HepG2 (cell line): ENCODE results near the gene LUC7L. TPM values are rescaled to one million over a fixed set of nuclear protein-coding genes. Genes with fewer than 3 reads are reported as not detected.

Experiments
- ELF3 ChIP-seq: IDR thresholded peaks from 2 replicates; pipeline ENCODE4 v1.6.1; 2016; ENCODE audit warnings: missing genetic modification reagents, missing compliant biosample characterization
- GTF3A ChIP-seq: sonication (generic); formaldehyde crosslinking; conservative IDR thresholded peaks from 2 replicates; pipeline ENCODE4 v1.4.0; 2020; ENCODE audit warnings: mild to moderate bottlenecking, missing genetic modification reagents
- HMGA1 ChIP-seq: sonication (generic); formaldehyde crosslinking; conservative IDR thresholded peaks from 2 replicates; pipeline ENCODE4 v1.4.0; 2020; ENCODE audit warnings: missing genetic modification reagents
- KDM5A ChIP-seq: fragments of 200-600 bp; sonication (generic); IDR thresholded peaks from 2 replicates; pipeline ENCODE4 v1.7.0; 2018; ENCODE audit warnings: antibody characterized with exemption, mild to moderate bottlenecking, low read length, borderline replicate concordance
- MEF2D ChIP-seq: sonication (generic); formaldehyde crosslinking; IDR thresholded peaks from 2 replicates; pipeline ENCODE4 v1.5.1; 2020; ENCODE audit warnings: mild to moderate bottlenecking, missing genetic modification reagents
- MLLT10 ChIP-seq: sonication (generic); formaldehyde crosslinking; IDR thresholded peaks from 2 replicates; pipeline ENCODE4 v1.4.0; 2020; ENCODE audit warnings: missing genetic modification reagents
- MTF2 ChIP-seq: sonication (generic); formaldehyde crosslinking; IDR thresholded peaks from 2 replicates; pipeline ENCODE4 v1.5.0; 2020; ENCODE audit warnings: missing genetic modification reagents, borderline replicate concordance
- RARA ChIP-seq: IDR thresholded peaks from 2 replicates; pipeline ENCODE4 v1.6.1; 2016; ENCODE audit warnings: missing genetic modification reagents, missing compliant biosample characterization
- SOX5 ChIP-seq: IDR thresholded peaks from 2 replicates; pipeline ENCODE4 v1.6.1; 2016; ENCODE audit warnings: borderline replicate concordance
- SP1 ChIP-seq, 2 experiments: fragments of 450-650 bp in 1 of 2; sonication (generic) in 1 of 2; formaldehyde crosslinking in 1 of 2; IDR thresholded peaks; 2 replicates each; pipeline versions ENCODE4 v1.4.0 to v1.6.1; 2016 to 2020; ENCODE audit warnings: missing genetic modification reagents in 1 of 2
- SP5 ChIP-seq: IDR thresholded peaks from 2 replicates; pipeline ENCODE4 v1.6.1; 2016; ENCODE audit warnings: low read depth, borderline replicate concordance
- TCF7L2 ChIP-seq: IDR thresholded peaks from 2 replicates; pipeline ENCODE4 v1.6.1; 2011; ENCODE audit warnings: mild to moderate bottlenecking, low read depth, low read length, moderate library complexity
- THAP7 ChIP-seq: sonication (generic); formaldehyde crosslinking; IDR thresholded peaks from 2 replicates; pipeline ENCODE4 v1.8.1; 2023; ENCODE audit warnings: mild to moderate bottlenecking, missing genetic modification reagents
- TSC22D2 ChIP-seq: sonication (generic); formaldehyde crosslinking; IDR thresholded peaks from 2 replicates; pipeline ENCODE4 v1.5.1; 2020; ENCODE audit warnings: missing genetic modification reagents, mild to moderate bottlenecking, borderline replicate concordance
- ZBTB40 ChIP-seq, 2 experiments: fragments of 450-650 bp in 1 of 2; sonication (generic) in 1 of 2; formaldehyde crosslinking in 1 of 2; IDR thresholded peaks; 2 replicates each; pipeline versions ENCODE4 v1.6.1 to v1.8.0; 2016 to 2022; ENCODE audit warnings: antibody characterized with exemption in 1 of 2, mild to moderate bottlenecking in 1 of 2, missing genetic modification reagents in 1 of 2
- ZBTB8A ChIP-seq: sonication (generic); formaldehyde crosslinking; IDR thresholded peaks from 2 replicates; pipeline ENCODE4 v1.4.0; 2020; ENCODE audit warnings: mild to moderate bottlenecking, low read depth, missing genetic modification reagents, borderline replicate concordance
- ZNF672 ChIP-seq: sonication (generic); formaldehyde crosslinking; IDR thresholded peaks from 2 replicates; pipeline ENCODE4 v1.8.1; 2022; ENCODE audit warnings: missing genetic modification reagents
- ZNF678 ChIP-seq: sonication (generic); formaldehyde crosslinking; IDR thresholded peaks from 2 replicates; pipeline ENCODE4 v1.4.0; 2020; ENCODE audit warnings: mild to moderate bottlenecking, missing genetic modification reagents
- ZNF780A ChIP-seq: sonication (generic); formaldehyde crosslinking; IDR thresholded peaks from 2 replicates; pipeline ENCODE4 v1.8.0; 2022; ENCODE audit warnings: mild to moderate bottlenecking, missing genetic modification reagents, moderate library complexity
- ZNF781 ChIP-seq: sonication (generic); formaldehyde crosslinking; IDR thresholded peaks from 2 replicates; pipeline ENCODE4 v1.5.1; 2020; ENCODE audit warnings: borderline replicate concordance, mild to moderate bottlenecking, missing genetic modification reagents; ENCODE audit errors: not compliant biosample characterization
- polyA plus RNA-seq, 8 experiments: library from polyadenylated mRNA; depleted of rRNA in 3 of 8; stranded (reverse) in 7 of 8; unstranded in 1 of 8; fragments of >200 nt; fragmentation: Illumina TruSeq in 4 of 8; extraction: Trizol in 4 of 8; gene quantifications; 2 replicates each; pipeline versions ENCODE4 v1.2.1 to v1.2.3, GENCODE V29; 2011 to 2016; ENCODE audit warnings: low read depth in 4 of 8, missing spikeins in 1 of 8, mixed read lengths in 1 of 8; ENCODE audit not compliant: insufficient read depth in 1 of 8
- total RNA-seq, 5 experiments: library from RNA; depleted of rRNA; stranded (reverse); fragments of >200 nt; fragmentation: Illumina TruSeq; extraction: Trizol; gene quantifications; 2 replicates each; pipeline ENCODE4 v1.2.3, GENCODE V29; 2016; ENCODE audit warnings: low read depth in 1 of 5

Gene LUC7L
- total and polyA plus RNA-seq, 2 of the 13 experiments (the other 11 are each of a cell fraction or from before 2014, with no cell fraction given): 48.7 to 56.9 TPM

GRCh38 chr16:234468-235305 lies 5.4 kb upstream of the LUC7L start, which contains the start of gene FAM234A (continued):
- TF ChIP-seq KDM5A (no peak), SP1 (IDR thresholded peaks at IDR 0.05) (no peak), SP1 (CRISPR knock-in tag; IDR thresholded peaks at IDR 0.05) (peak; percentile 84), SOX5 (CRISPR knock-in tag) (peak; percentile 12; the same call in 1 of the 2 replicates), TCF7L2 (no peak), SP5 (CRISPR knock-in tag) (peak; percentile 56), TSC22D2 (CRISPR knock-in tag) (0 out of 2 replicates have a peak, but pooled peaks have one; percentile 36), MLLT10 (CRISPR knock-in tag) (no peak), ZNF678 (CRISPR knock-in tag) (no peak; the same call in 1 of the 2 replicates), HMGA1 (CRISPR knock-in tag) (no peak), ZNF672 (CRISPR knock-in tag) (no peak), ZNF781 (no peak), MTF2 (no peak), MEF2D (CRISPR knock-in tag) (peak; percentile 20; the same call in 1 of the 2 replicates), ELF3 (CRISPR knock-in tag) (peak; percentile 64), RARA (CRISPR knock-in tag) (no peak), ZBTB40 (IDR thresholded peaks at IDR 0.05) (no peak; the same call in 1 of the 2 replicates), ZBTB40 (CRISPR knock-in tag; IDR thresholded peaks at IDR 0.05) (no peak), ZBTB8A (no peak), GTF3A (no peak), THAP7 (CRISPR knock-in tag) (no peak), ZNF780A (CRISPR knock-in tag) (no peak)
